Activated CD4-positive, alpha-beta memory T cell treated with anti-CD3 and anti-CD28 coated beads, Interleukin-2, amount 10 ng/mL, durations not matched to agents 7 days and 5 days (primary cell): ENCODE measurements around the gene ASS1. TPM values are rescaled to one million over a fixed set of nuclear protein-coding genes. Genes with fewer than 3 reads are reported as not detected.

ENCODE experiments used
- CTCF ChIA-PET: fragments of 350-600 bp; sonication (Branson Sonifier 250); formaldehyde crosslinking; loops from one replicate; lab custom pipeline; 2021; ENCODE audit warnings: antibody characterized with exemption, inconsistent platforms; lab: Charles Lee
- POLR2A ChIA-PET: fragments of 350-600 bp; sonication (Branson Sonifier 250); formaldehyde crosslinking; loops from one replicate; lab custom pipeline; 2021; ENCODE audit warnings: antibody characterized with exemption; lab: Charles Lee
- DNase-seq: peaks from one replicate; pipeline ENCODE4 v3.0.0-alpha.2; 2020
- H3K27ac Mint-ChIP-seq: one replicate; pipeline ENCODE4 v1.8.0; 2021; ENCODE audit warnings: mild to moderate bottlenecking, mixed read lengths
- H3K27me3 Mint-ChIP-seq: one replicate; pipeline ENCODE4 v1.8.0; 2021; ENCODE audit warnings: mixed read lengths
- H3K36me3 Mint-ChIP-seq: one replicate; pipeline ENCODE4 v1.8.0; 2021; ENCODE audit warnings: low read depth, mixed read lengths
- H3K4me1 Mint-ChIP-seq: one replicate; pipeline ENCODE4 v1.8.0; 2021; ENCODE audit warnings: mixed read lengths
- H3K4me3 Mint-ChIP-seq: one replicate; pipeline ENCODE4 v1.8.0; 2021; ENCODE audit warnings: mild to moderate bottlenecking, mixed read lengths
- H3K9me3 Mint-ChIP-seq: one replicate; pipeline ENCODE4 v1.8.0; 2021; ENCODE audit warnings: mixed read lengths
- total RNA-seq, 2 experiments: library from RNA; stranded (reverse); gene quantifications; one replicate each; pipeline ENCODE4 v1.2.3, GENCODE V29; 2021

The ASS1 gene
- total RNA-seq, 2 experiments from 2014 or later: 8.6 to 10.1 TPM

DNA sequence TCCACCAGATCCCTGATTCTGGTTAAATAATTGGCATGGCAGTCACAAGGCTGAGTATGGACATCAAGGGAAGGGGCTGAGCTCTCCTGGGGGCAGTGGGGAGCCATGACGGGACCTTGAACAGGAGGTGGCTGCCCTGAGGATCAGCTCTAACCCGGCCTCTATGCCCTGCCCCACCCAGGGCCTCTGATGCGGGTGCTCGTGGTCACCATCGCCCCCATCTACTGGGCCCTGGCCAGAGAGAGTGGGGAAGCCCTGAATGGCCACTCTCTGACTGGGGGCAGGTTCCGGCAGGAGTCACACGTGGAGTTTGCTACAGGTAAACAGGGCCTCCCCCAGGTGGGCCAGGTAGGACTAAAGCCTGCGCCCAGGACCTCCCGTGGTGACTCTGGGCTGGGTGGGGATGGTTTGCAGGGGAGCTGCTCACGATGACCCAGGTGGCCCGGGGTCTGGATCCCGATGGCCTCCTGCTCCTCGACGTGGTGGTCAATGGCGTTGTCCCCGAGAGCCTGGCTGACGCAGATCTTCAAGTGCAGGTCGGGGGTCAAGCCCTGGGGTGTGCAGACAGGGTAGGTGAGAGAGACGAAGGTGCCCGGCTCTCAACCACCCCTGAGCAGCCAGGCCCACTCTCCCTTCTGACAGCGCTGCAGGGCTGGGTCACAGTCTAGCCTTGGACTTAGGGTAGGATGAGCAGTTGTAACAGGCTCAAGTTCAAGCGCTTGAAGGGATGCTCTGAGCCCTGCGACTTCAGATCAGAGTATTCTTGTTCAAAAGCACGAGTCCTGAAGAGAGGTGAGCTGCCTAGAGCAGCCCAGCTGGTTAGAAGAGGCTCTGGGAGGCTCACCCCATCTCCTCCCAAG is 19.9 kb upstream of the ASS1 start:
- ChIA-PET CTCF (no interaction called here), POLR2A (no interaction called here)
- DNase-seq: no peak
- H3K9me3 Mint-ChIP-seq: no peaks in the 10 kb centered on the region
- H3K36me3 Mint-ChIP-seq: no peaks in the 10 kb centered on the region
- no peak overlapping the region for H3K4me3 Mint-ChIP-seq
- no peaks in the 10 kb centered on the region for H3K4me1 Mint-ChIP-seq
- no peak overlapping the region for H3K27ac Mint-ChIP-seq
- peaks cover 4% of the 10 kb centered on the region for H3K27me3 Mint-ChIP-seq

DNA sequence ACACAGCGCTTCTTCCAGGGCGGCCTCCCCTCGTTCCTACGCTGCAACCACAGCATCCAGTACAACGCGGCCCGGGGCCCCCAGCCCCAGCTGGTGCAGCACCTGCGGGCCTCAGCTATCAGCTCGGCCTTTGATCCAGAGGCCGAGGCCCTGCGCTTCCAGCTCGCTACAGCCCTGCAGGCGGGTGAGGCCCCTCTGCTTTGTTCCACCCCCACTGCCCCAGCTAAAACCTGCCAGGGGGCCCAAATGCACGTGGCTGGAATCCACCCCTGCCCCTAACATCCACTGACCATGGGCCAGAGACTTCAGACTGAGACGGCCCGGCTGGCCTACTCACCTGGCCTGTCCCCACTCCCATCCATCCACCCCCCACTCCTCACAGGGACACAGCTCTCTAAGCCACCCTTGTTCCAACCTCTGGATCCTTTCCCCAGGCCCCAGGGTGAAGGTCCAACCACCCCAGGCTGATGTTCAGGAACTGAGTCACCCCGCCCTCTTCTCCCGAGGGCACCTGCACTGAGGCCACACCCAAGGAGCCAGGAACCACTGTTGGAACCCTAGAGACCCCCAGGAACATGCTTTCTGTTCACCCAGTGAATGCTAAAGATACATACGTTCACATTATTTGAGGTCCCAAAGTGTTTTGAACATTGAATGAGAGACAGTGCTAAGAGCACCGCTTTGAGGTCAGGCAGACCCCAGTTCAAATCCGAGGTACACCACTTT is 18.9 kb upstream of the ASS1 start:
- ChIA-PET CTCF (no interaction called here), POLR2A (no interaction called here)
- Mint-ChIP-seq H3K27ac (no peak overlapping the region), H3K36me3 (no peaks in the 10 kb centered on the region), H3K4me3 (no peak overlapping the region), H3K9me3 (no peaks in the 10 kb centered on the region), H3K27me3 (peaks cover 4% of the 10 kb centered on the region), H3K4me1 (no peaks in the 10 kb centered on the region)
- DNase-seq: no peak

DNA sequence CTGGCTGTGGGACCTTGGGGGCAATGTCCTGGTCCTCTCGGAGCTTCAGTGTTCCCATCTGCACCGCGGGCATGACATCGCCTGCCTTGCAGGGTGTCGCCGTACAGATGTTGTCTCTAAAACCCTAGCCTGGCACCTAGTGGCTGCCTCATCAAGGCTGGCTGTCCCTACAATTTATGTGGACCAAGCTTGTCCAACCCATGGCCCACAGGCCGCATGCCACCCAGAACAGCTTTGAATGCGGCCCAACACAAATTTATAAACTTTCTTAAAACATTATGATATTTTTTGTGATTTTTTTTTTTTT is 18.3 kb upstream of the ASS1 start:
- Mint-ChIP-seq H3K36me3 (no peaks in the 10 kb centered on the region), H3K4me1 (no peaks in the 10 kb centered on the region), H3K27ac (no peak overlapping the region), H3K4me3 (no peak overlapping the region), H3K9me3 (no peaks in the 10 kb centered on the region), H3K27me3 (peaks cover 3% of the 10 kb centered on the region)
- ChIA-PET CTCF (no interaction called here), POLR2A (no interaction called here)
- no peak for DNase-seq

DNA sequence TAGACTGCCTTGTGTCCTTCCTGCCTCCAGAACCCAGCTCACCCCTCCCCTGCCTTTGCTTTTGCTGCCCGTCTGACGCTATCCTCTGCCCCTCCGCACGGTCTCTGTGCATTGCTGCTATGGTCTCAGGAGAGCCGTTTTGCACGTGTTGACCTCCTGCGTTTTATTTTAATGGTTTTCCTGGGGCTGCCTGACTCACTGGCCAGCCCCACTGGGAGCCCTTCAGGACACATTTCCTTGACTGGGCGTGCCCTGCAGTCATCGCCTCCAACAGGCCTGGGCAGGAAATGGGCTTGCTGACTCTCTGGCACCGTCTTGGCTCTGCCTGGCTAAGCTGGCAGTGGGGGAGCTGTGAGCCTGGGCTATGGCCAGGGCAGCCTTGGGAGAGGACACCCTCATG is 17.9 kb upstream of the ASS1 start:
- Mint-ChIP-seq H3K4me3 (no peak overlapping the region), H3K27ac (no peak overlapping the region), H3K27me3 (no peaks in the 10 kb centered on the region), H3K36me3 (no peaks in the 10 kb centered on the region), H3K9me3 (no peaks in the 10 kb centered on the region), H3K4me1 (no peaks in the 10 kb centered on the region)
- DNase-seq: no peak
- POLR2A ChIA-PET: no interaction called here
- CTCF ChIA-PET: no interaction called here

DNA sequence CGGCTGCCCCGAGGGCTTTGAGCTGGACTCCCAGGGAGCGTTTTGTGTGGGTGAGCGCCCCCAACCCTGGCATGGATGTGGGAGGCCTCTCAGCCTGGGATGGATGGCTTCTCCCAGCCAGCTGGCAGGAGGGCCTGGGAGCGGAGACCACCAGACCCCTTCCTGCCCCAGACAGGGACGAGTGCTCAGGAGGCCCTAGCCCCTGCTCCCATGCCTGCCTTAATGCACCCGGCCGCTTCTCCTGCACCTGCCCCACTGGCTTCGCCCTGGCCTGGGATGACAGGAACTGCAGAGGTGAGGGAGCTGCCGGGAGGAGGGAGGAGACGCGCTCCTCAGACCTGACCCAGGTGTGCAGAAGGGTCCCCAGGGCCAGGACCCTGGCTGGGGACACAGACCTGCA is 17.4 kb upstream of the ASS1 start:
- ChIA-PET POLR2A (no interaction called here), CTCF (no interaction called here)
- H3K36me3 Mint-ChIP-seq: no peaks in the 10 kb centered on the region
- DNase-seq: no peak
- H3K4me1 Mint-ChIP-seq: no peaks in the 10 kb centered on the region
- no peaks in the 10 kb centered on the region for H3K9me3 Mint-ChIP-seq
- H3K4me3 Mint-ChIP-seq: no peak overlapping the region
- H3K27ac Mint-ChIP-seq: no peak overlapping the region
- peaks cover 2% of the 10 kb centered on the region for H3K27me3 Mint-ChIP-seq

DNA sequence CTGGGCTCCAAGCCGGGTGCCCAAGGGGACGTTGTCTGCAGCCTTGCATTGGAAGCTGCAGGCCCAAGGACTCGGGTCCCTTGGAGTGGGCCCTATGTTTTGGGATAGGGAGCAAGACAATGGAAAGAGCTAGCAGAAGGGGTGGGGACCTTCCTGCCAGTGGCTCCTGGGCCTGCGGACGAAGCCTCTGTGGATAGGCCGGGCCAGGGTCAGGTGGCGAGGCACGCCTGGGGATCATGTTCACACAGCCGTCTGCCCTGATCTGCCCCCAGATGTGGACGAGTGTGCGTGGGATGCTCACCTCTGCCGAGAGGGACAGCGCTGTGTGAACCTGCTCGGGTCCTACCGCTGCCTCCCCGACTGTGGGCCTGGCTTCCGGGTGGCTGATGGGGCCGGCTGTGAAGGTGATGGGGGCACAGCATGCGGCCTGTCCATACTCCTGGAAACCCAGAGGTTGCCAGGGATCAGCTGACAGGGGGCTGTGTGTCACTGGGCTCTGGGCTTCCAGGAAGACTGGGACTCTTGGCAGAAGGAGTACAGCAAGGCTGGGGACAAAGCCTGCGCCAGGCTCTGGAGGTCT is 16.6 kb upstream of the ASS1 start:
- no peaks in the 10 kb centered on the region for H3K9me3 Mint-ChIP-seq
- peaks cover 4% of the 10 kb centered on the region for H3K4me1 Mint-ChIP-seq
- ChIA-PET POLR2A (no interaction called here), CTCF (no interaction called here)
- peaks cover 9% of the 10 kb centered on the region for H3K27me3 Mint-ChIP-seq
- H3K4me3 Mint-ChIP-seq: no peak overlapping the region
- DNase-seq: no peak
- H3K36me3 Mint-ChIP-seq: no peaks in the 10 kb centered on the region
- no peak overlapping the region for H3K27ac Mint-ChIP-seq

DNA sequence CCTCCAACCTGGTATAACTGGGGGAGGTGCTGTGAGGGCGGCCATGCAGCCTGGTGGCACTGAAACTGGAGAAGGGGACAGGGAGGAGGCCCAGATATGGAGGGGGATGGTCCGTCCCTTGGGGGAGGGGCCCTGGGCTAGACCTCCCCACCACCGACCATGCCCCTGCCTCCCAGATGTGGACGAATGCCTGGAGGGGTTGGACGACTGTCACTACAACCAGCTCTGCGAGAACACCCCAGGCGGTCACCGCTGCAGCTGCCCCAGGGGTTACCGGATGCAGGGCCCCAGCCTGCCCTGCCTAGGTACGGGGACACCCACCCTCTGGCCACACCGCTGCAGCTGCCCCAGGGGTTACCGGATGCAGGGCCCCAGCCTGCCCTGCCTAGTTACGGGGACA is 15.4 kb upstream of the ASS1 start:
- Mint-ChIP-seq H3K9me3 (no peaks in the 10 kb centered on the region), H3K4me1 (peaks cover 4% of the 10 kb centered on the region)
- CTCF ChIA-PET: no interaction called here

DNA sequence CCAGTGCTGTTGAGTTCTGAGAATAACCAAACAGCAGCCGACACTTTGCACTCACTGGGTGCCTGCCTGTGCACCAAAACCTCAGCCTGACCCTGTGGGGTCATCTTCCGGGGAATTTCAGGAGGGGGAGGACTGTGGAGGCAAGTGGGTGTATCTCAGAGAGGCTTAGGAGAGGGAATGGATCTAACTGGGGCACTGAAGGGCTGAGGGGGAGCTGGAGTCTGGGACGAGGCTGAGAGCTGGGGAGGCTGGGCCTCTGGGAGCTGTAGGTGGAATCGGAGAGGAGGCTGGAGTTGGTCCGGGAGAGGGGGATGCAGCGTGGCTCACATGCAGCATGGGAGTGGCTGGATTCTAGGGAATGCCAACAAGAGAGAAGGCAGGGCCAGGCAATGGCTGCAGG is 14.9 kb upstream of the ASS1 start:
- H3K27ac Mint-ChIP-seq: no peak overlapping the region
- no peak for DNase-seq
- H3K36me3 Mint-ChIP-seq: no peaks in the 10 kb centered on the region
- POLR2A ChIA-PET: no interaction called here
- peaks cover 4% of the 10 kb centered on the region for H3K4me1 Mint-ChIP-seq
- H3K9me3 Mint-ChIP-seq: no peaks in the 10 kb centered on the region
- H3K27me3 Mint-ChIP-seq: peaks cover 18% of the 10 kb centered on the region
- no peak overlapping the region for H3K4me3 Mint-ChIP-seq
- CTCF ChIA-PET: no interaction called here

More for the DNA sequence above, 15.4 kb upstream of the ASS1 start:
- Mint-ChIP-seq H3K36me3 (no peaks in the 10 kb centered on the region), H3K27ac (no peak overlapping the region), H3K4me3 (no peak overlapping the region), H3K27me3 (peaks cover 16% of the 10 kb centered on the region)
- DNase-seq: no peak
- POLR2A ChIA-PET: no interaction called here

DNA sequence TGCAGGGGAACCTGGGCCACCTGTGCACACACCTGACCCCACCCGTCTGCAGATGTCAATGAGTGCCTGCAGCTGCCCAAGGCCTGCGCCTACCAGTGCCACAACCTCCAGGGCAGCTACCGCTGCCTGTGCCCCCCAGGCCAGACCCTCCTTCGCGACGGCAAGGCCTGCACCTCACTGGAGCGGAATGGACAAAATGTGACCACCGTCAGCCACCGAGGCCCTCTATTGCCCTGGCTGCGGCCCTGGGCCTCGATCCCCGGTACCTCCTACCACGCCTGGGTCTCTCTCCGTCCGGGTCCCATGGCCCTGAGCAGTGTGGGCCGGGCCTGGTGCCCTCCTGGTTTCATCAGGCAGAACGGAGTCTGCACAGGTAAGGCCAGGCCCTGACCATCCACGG is 14.5 kb upstream of the ASS1 start:
- Mint-ChIP-seq H3K36me3 (no peaks in the 10 kb centered on the region), H3K27me3 (peaks cover 20% of the 10 kb centered on the region), H3K9me3 (no peaks in the 10 kb centered on the region), H3K27ac (no peak overlapping the region), H3K4me1 (peaks cover 5% of the 10 kb centered on the region), H3K4me3 (no peak overlapping the region)
- ChIA-PET CTCF (no interaction called here), POLR2A (no interaction called here)
- no peak for DNase-seq

DNA sequence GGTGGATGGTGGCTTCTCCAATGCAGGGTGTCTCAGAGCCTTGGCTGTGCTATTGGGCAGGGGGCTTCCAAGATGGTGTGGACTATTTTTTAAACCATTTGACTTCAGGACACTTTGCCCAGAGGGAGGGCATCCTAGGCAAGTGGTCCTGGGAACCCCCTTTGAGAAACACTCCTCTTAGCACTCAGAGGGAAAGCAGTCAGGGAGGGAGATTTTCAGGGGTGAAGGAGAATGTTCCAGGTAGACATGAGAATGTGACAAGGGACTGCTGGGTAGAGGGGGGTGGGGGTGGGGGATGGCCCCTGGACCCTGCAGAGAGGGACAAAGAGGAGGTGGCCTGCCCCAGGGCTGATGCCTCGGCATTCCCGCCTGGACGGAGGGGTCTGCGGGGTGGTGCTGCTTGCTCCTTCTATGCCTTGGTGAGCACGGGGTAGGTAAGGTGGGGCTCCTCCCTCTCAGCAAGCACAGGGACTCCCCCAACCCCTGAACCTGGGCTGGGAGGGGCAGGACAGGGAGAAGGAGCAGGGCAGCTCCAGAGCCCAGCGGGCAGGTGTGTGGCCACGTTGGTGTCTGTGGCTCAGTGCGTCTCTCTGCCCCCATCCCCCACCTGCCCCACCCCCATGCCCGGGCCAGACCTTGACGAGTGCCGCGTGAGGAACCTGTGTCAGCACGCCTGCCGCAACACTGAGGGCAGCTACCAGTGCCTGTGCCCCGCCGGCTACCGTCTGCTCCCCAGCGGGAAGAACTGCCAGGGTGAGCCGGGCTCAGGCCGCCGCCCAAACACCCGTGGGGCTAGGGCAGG is 13.8 kb upstream of the ASS1 start:
- ChIA-PET POLR2A (no interaction called here), CTCF (no interaction called here)
- no peak overlapping the region for H3K4me3 Mint-ChIP-seq
- peaks cover 6% of the 10 kb centered on the region for H3K4me1 Mint-ChIP-seq
- no peaks in the 10 kb centered on the region for H3K36me3 Mint-ChIP-seq
- no peak for DNase-seq
- no peaks in the 10 kb centered on the region for H3K9me3 Mint-ChIP-seq
- no peak overlapping the region for H3K27ac Mint-ChIP-seq
- peaks cover 22% of the 10 kb centered on the region for H3K27me3 Mint-ChIP-seq

DNA sequence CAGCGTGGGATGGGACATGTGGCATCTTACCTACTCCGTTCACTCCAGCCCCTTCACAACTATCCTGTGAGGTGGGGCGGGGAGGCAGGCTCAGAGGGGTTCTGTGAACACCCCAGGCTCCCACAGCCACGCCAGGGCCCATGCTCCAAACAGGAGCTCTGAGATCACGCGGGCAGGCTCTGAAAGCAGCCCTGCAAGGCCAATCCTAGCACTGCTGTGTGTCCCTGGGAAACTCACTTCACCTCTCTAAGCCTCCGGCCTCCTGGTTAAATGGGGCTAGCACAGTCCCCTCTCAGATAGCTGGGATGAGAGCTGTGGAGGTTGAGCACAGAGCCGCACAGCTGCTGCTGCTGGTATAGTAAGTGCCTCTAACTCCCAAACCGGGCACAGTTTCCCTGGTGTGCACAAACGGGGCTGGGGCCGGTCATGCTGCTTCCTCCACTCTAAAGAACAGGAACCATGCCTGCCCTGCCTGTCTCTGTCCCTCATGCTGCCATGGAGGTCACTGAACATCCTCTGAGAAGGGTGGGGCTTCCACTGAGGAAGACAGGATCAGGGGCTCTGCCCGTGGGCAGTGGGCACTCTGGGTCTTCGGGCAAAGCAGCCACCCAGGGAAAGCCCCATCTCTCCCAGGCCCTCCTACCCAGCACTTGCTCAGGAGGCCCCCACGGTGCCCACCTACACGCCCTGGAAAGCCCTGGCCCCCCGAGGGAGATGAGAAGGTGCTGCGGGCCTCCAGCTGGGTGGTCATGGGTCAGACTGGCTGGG is 13.0 kb upstream of the ASS1 start:
- no peak overlapping the region for H3K27ac Mint-ChIP-seq
- no peaks in the 10 kb centered on the region for H3K36me3 Mint-ChIP-seq
- peaks cover 6% of the 10 kb centered on the region for H3K4me1 Mint-ChIP-seq
- POLR2A ChIA-PET: no interaction called here
- CTCF ChIA-PET: no interaction called here
- H3K9me3 Mint-ChIP-seq: no peaks in the 10 kb centered on the region
- peaks cover 22% of the 10 kb centered on the region for H3K27me3 Mint-ChIP-seq
- DNase-seq: no peak
- H3K4me3 Mint-ChIP-seq: no peak overlapping the region

DNA sequence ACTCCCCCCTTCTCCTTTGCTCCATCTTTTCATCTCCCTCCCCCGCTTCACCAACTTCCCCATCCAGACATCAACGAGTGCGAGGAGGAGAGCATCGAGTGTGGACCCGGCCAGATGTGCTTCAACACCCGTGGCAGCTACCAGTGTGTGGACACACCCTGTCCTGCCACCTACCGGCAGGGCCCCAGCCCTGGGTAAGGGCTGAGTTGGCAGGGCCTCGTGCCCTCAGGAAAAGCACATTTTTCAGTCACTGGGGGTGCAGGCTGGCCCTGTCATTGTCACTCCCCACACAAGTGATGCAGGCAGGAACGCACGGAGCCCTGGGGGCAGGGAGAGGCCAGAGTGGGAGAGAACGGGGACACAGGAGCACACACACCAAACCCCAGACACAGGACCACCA is 12.4 kb upstream of the ASS1 start:
- ChIA-PET CTCF (no interaction called here), POLR2A (no interaction called here)
- peaks cover 6% of the 10 kb centered on the region for H3K4me1 Mint-ChIP-seq
- H3K36me3 Mint-ChIP-seq: no peaks in the 10 kb centered on the region
- peaks cover 22% of the 10 kb centered on the region for H3K27me3 Mint-ChIP-seq
- no peaks in the 10 kb centered on the region for H3K9me3 Mint-ChIP-seq
- no peak overlapping the region for H3K4me3 Mint-ChIP-seq
- no peak for DNase-seq
- H3K27ac Mint-ChIP-seq: no peak overlapping the region
